PC-9 (cell line): ENCODE data around the gene BSPH1.
"Not testable (repeated sequence)": the region's sequence is repeated elsewhere in the genome, so short reads cannot be mapped to it uniquely, and the experiment has no call there.

ENCODE experiments used
- EZH2 ChIP-seq: fragments of 200-600 bp; sonication (generic); IDR thresholded peaks from 2 replicates; pipeline ENCODE4 v1.8.0; 2017; ENCODE audit warnings: antibody characterized with exemption, low read depth
- TF ChIP-seq, protein P1 (sequence below): fragments of 200-600 bp; sonication (generic); conservative IDR thresholded peaks from 2 replicates; pipeline ENCODE4 v1.6.1; 2017; ENCODE audit warnings: mixed run types, antibody characterized with exemption, mild to moderate bottlenecking, moderate library complexity

DNA sequence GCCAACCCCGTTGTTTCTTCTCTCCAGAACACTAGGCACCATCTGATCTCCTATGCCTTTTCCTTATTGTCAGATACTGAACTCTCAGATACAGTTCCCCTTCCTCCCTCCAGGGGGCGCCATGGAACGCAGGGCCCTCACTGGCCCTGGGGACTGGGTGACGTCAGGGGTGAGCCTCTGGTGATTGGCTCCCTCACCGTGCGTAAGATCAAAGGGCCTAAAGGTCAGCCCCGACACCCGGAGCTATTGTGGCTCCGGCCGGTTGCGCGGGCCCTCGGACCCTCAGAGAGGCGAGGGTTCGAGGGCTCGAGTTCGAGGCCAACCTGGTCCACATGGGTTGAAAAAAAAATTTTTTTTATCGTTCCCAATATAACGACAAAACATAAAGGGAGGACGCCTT is 63.4 kb downstream of the BSPH1 start:
- TF ChIP-seq, protein P1, sequence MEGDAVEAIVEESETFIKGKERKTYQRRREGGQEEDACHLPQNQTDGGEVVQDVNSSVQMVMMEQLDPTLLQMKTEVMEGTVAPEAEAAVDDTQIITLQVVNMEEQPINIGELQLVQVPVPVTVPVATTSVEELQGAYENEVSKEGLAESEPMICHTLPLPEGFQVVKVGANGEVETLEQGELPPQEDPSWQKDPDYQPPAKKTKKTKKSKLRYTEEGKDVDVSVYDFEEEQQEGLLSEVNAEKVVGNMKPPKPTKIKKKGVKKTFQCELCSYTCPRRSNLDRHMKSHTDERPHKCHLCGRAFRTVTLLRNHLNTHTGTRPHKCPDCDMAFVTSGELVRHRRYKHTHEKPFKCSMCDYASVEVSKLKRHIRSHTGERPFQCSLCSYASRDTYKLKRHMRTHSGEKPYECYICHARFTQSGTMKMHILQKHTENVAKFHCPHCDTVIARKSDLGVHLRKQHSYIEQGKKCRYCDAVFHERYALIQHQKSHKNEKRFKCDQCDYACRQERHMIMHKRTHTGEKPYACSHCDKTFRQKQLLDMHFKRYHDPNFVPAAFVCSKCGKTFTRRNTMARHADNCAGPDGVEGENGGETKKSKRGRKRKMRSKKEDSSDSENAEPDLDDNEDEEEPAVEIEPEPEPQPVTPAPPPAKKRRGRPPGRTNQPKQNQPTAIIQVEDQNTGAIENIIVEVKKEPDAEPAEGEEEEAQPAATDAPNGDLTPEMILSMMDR, result not testable (repeated sequence)
- not testable (repeated sequence) for TF ChIP-seq EZH2
